Suprapubic skin (tissue), 4 donors: Measurements from ENCODE around the gene BNC2. TPM values are rescaled to one million over a fixed set of nuclear protein-coding genes. Genes with fewer than 3 reads are reported as not detected.
"Not testable (repeated sequence)": the region's sequence is repeated elsewhere in the genome, so short reads cannot be mapped to it uniquely, and the experiment has no call there.

Experiments
- DNase-seq, 2 donors: peaks; one replicate each; pipeline ENCODE4 v3.0.0-alpha.2; 2019; ENCODE audit warnings: low spot score in 2 of 2
- H3K27ac ChIP-seq: fragments of 200-600 bp; sonication (generic); one replicate; pipeline ENCODE4 v1.5.1; 2019
- H3K27me3 ChIP-seq: fragments of 200-600 bp; sonication (generic); one replicate; pipeline ENCODE4 v1.5.1; 2019
- H3K36me3 ChIP-seq: fragments of 200-600 bp; sonication (generic); one replicate; pipeline ENCODE4 v1.5.1; 2019
- H3K4me1 ChIP-seq: fragments of 200-600 bp; sonication (generic); one replicate; pipeline ENCODE4 v1.5.1; 2019
- H3K4me3 ChIP-seq: fragments of 200-600 bp; sonication (generic); one replicate; pipeline ENCODE4 v1.5.1; 2019; ENCODE audit warnings: mild to moderate bottlenecking
- H3K9me3 ChIP-seq: fragments of 200-600 bp; sonication (generic); one replicate; pipeline ENCODE4 v1.5.1; 2019
- CTCF ChIP-seq, 2 donors: fragments of 200-600 bp in 1 of 2; fragments of 450-650 bp in 1 of 2; sonication (generic) in 1 of 2; IDR thresholded peaks; one replicate each; pipeline ENCODE4 v1.5.1; 2016 to 2019; ENCODE audit warnings: antibody characterized with exemption in 2 of 2, mild to moderate bottlenecking in 1 of 2, moderate library complexity in 1 of 2
- EP300 ChIP-seq: sonication (generic); formaldehyde crosslinking; IDR thresholded peaks from one replicate; pipeline ENCODE4 v1.6.1; 2017; ENCODE audit warnings: antibody characterized with exemption
- POLR2A ChIP-seq, 2 donors: fragments of 450-650 bp; IDR thresholded peaks; one replicate each; pipeline ENCODE4 v1.6.1; 2017; ENCODE audit warnings: antibody characterized with exemption in 2 of 2, mild to moderate bottlenecking in 2 of 2, moderate library complexity in 2 of 2
- POLR2AphosphoS5 ChIP-seq, 3 donors: sonication (generic); formaldehyde crosslinking; IDR thresholded peaks; one replicate each; pipeline ENCODE4 v1.6.1; 2017; ENCODE audit warnings: antibody characterized with exemption in 3 of 3
- WGBS: methylation state at CpG from one replicate; pipeline ENCODE4 v1.1.5; 2018; 5-methylcytosine and 5-hydroxymethylcytosine counted together
- total RNA-seq, 4 donors: library from RNA; depleted of rRNA; stranded (reverse); fragments of >200 nt; gene quantifications; one replicate each; pipeline ENCODE4 v1.1.0, GENCODE V29; 2016

Gene BNC2
- total RNA-seq, 4 donors from 2014 or later: 6.5 to 12.3 (median 8.9) TPM

- Histone ChIP-seq H3K27me3 (no peaks in the 10 kb centered on the region), H3K4me3 (no peak overlapping the region), H3K36me3 (no peaks in the 10 kb centered on the region), H3K27ac (no peak overlapping the region), H3K4me1 (no peaks in the 10 kb centered on the region), H3K9me3 (no peaks in the 10 kb centered on the region)
- no peak for TF ChIP-seq CTCF (IDR thresholded peaks at IDR 0.05)
- no peak for TF ChIP-seq POLR2AphosphoS5 (IDR thresholded peaks at IDR 0.05)
- TF ChIP-seq EP300: no peak
- no peak for TF ChIP-seq POLR2A (IDR thresholded peaks at IDR 0.05)
- DNase-seq: no peak
- WGBS: 79% methylated on average over 2 of the region's 2 CpGs
Observed at GRCh38 chr9:16484744-16485143, 385.7 kb downstream of the BNC2 start.

- H3K27ac ChIP-seq: no peak overlapping the region
- H3K9me3 ChIP-seq: no peaks in the 10 kb centered on the region
- no peak overlapping the region for H3K4me3 ChIP-seq
- no peaks in the 10 kb centered on the region for H3K4me1 ChIP-seq
- no peaks in the 10 kb centered on the region for H3K36me3 ChIP-seq
- DNase-seq: no peak
- no peaks in the 10 kb centered on the region for H3K27me3 ChIP-seq
- TF ChIP-seq EP300 (no peak), CTCF (IDR thresholded peaks at IDR 0.05) (no peak)
- WGBS: 67% methylated on average over 5 of the region's 5 CpGs
Observed at GRCh38 chr9:16484180-16484579, 386.3 kb downstream of the BNC2 start.

GRCh38 chr9:16482764-16483163 lies 387.7 kb downstream of the BNC2 start:
- Histone ChIP-seq H3K4me1 (no peaks in the 10 kb centered on the region), H3K27ac (no peak overlapping the region), H3K4me3 (no peak overlapping the region), H3K9me3 (no peaks in the 10 kb centered on the region), H3K36me3 (no peaks in the 10 kb centered on the region), H3K27me3 (no peaks in the 10 kb centered on the region)
- 96% methylated on average over 6 of the region's 6 CpGs for WGBS
- DNase-seq: no peak
- TF ChIP-seq POLR2A (IDR thresholded peaks at IDR 0.05) (no peak), CTCF (IDR thresholded peaks at IDR 0.05) (no peak), POLR2AphosphoS5 (IDR thresholded peaks at IDR 0.05) (no peak), EP300 (no peak)

GRCh38 chr9:16480584-16480983 lies 389.9 kb downstream of the BNC2 start:
- H3K4me1 ChIP-seq, H3K4me3 ChIP-seq, H3K36me3 ChIP-seq, H3K27ac ChIP-seq, H3K9me3 ChIP-seq, H3K27me3 ChIP-seq, DNase-seq: not testable (repeated sequence)
- 95% methylated on average over 8 of the region's 20 CpGs for WGBS

- WGBS: 80% methylated on average over 7 of the region's 7 CpGs
- Histone ChIP-seq H3K4me1 (no peaks in the 10 kb centered on the region), H3K4me3 (no peak overlapping the region), H3K9me3 (no peaks in the 10 kb centered on the region), H3K27ac (no peak overlapping the region), H3K36me3 (no peaks in the 10 kb centered on the region), H3K27me3 (no peaks in the 10 kb centered on the region)
- TF ChIP-seq POLR2A (IDR thresholded peaks at IDR 0.05) (no peak), EP300 (no peak), CTCF (IDR thresholded peaks at IDR 0.05) (no peak), POLR2AphosphoS5 (IDR thresholded peaks at IDR 0.05) (no peak)
- DNase-seq: no peak
Observed at GRCh38 chr9:16475996-16476395, 394.5 kb downstream of the BNC2 start.

- 75% methylated on average over 3 of the region's 3 CpGs for WGBS
- DNase-seq: no peak
- Histone ChIP-seq H3K27me3 (no peaks in the 10 kb centered on the region), H3K9me3 (no peaks in the 10 kb centered on the region), H3K4me3 (no peak overlapping the region), H3K36me3 (no peaks in the 10 kb centered on the region), H3K4me1 (no peaks in the 10 kb centered on the region), H3K27ac (no peak overlapping the region)
- TF ChIP-seq CTCF (IDR thresholded peaks at IDR 0.05): no peak
- no peak for TF ChIP-seq POLR2AphosphoS5 (IDR thresholded peaks at IDR 0.05)
- TF ChIP-seq POLR2A (IDR thresholded peaks at IDR 0.05): no peak
- TF ChIP-seq EP300: no peak
Observed at GRCh38 chr9:16475257-16475656, 395.2 kb downstream of the BNC2 start.
